ENCODE data around the gene PARVA. TPM values are rescaled to one million over a fixed set of nuclear protein-coding genes. Genes with fewer than 3 reads are reported as not detected.

The PARVA gene
- total RNA-seq, 1 experiment from 2014 or later = 22.2 TPM

DNA sequence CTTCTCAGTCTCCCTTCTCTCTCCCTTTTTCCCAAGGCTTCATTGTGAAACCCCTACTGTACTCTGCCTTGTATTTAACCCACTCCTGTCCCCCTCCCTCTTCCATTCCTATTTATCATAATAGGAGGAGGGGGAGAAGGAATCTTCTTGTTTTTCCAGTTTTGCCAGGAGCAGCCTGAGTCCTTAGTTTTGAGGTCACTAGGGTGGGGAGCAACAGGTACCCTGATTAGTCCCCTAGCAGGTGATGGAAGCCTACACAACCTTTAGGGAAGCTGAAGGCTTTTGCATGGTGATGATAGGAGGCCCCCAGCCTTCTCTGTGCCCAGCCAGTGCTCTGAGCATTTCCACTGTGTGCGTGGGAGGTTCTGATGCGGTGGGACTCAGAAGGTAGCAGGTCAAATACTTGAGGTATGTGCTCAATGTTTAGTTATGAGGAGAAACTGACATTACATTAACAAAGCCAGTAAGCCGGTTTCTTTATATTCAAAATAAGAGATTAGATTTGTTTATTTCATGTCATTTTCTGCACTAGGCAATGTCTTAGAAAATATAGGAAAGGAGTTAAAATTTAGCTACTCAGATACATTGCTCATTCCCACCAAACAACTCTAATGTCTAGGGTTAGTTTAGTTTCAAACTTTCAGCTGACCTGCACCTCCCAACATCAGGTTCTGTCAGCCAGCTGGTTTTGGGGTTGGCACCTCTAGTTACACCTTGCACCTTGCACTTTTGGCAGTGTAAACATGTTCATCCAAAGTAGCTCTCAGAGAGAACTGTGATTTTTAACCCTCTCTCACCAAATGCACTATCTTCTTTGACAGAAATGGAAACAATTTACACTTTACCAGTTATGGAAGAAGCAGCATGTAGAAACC is 26.0 kb downstream of the PARVA start:
- DNase-seq (ENCODE audit: low read depth) = no peak

DNA sequence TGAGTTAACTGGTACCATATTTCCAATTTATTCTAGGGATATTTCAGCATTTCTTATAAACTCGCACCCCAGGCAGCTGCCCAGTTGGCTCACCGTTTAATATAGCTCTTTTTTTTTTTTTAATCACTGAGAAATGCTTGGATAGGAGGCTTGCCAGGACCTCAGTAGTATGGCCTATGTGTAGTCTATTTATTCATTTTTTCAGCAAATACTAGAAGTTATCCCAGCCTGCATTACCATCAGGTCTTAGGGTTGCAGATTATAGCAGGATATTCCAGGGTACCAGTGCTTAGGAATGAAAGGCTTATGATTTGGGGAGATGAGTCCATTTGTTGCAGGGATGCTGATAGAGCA is 26.6 kb downstream of the PARVA start:
- no peak for DNase-seq (ENCODE audit: low read depth)

DNA sequence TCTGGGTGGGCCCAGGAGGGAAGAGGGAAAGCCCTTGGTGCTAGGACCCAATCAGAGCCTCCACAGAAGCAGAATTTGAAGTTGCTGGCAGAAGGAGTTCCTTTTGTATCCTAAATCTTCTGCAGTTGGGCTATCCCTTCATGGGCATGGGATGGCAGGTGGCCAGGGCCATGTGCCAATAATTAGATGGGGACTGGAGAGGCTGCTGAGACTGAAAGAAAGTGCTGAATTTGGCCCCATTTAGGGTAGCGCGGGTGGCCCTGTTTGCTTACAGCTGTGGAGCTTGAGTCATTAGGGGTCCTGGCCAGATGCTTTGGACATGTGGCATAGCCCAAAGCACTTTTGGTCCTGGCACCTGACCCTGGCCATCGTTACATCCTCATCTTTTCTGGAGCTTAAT is 27.1 kb downstream of the PARVA start:
- no peak for DNase-seq (ENCODE audit: low read depth)

DNA sequence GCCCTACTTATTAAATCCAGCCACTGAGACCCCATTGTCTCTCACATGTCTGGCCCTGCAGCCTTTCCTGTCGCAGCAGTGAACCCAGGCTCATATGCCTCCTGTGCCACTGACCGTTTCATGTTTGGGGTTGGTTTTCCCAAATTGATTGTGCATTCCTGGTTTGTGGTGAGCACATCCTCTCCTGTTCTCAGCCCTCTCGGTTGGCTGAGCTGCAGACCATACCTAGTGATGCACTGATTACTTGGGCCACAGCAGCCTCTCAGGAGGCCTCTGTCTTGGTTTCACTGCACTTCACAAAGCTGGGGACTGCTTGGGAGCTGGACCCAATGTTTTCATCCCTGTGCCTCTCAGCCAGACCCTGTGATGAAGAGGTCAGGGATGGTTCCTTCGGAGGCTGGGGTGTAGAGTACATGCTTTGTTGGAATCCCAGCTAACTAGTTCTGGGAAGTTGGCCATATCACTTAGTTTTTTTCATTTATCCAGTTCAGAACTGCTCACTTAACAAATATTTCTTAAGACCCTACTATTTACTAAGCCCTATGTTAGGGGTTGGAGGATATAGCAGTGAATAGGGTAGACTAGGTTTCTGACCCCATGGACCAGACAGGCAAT is 30.9 kb downstream of the PARVA start:
- DNase-seq (ENCODE audit: low read depth) = no peak

DNA sequence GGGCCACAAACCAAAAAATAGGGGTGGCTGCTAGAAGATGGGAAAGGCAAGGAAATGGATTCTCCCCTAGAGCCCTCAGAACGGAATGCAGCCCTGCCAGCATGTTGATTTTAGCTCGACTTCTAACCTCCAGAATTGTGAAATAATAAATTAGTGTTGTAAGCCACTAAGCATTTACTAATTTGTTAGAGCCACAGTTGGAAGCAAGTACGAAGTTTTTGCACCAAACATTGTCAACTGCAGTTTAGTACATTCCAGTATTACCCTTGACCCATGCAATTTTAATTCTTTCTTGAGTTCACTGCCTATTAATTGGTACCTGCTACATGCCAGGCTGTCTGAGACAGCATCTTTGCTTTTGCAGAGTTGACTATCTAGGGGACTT is 32.2 kb downstream of the PARVA start:
- DNase-seq (ENCODE audit: low read depth) = no peak

DNA sequence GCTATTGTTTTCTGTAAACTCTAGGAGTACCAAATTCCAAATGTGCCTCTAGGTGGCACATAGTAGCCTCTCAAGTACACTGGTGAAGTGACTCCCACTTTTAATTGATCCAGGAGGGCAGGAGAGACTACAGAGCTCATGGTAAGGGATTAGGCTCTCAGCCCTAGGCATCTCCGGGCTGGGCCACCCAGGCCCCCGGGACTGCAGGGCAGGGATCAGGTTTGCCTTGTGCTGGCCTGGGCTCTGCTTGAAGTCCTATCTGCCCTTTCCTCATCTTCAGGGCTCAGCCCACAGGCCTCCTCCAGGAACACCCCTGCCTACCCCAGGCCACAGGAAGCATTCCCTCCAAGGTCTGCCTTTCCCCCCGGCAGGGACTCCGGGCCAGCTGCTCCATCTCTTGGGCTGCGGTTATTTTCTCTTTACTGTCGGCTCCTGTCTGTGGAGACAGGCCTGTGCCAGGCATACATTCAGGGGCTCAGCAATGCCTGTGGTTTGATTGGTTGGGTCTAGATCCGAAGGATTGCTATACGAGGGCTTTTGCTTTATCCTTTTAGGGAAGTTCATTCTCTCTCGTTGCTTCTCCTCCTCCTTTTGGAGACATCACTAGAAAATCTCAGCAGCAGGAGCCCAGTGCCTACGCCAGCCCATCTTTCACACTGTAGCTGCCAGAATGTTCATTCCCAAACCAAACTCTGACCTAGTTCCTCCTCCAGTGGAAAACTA is 32.8 kb downstream of the PARVA start:
- DNase-seq (ENCODE audit: low read depth) = peak; percentile 33

DNA sequence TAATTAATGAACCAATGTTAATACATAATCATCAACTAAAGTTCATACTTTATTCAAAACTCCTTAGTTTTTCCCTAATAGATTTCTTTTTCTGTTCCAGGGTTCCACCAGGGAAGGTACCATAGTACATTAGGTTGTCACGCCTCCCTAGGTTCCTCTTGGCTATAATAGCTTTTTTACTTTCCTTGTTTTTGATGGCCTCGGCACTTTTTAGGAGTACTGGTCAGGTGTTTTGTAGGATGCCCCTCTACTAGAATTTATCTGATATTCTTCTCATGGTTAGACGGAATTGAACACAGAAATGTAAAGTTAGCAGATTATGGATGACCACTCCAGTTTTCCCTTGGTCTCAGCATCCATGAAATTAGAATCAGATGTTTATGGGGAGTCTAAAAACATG is 34.0 kb downstream of the PARVA start:
- no peak for DNase-seq (ENCODE audit: low read depth)

DNA sequence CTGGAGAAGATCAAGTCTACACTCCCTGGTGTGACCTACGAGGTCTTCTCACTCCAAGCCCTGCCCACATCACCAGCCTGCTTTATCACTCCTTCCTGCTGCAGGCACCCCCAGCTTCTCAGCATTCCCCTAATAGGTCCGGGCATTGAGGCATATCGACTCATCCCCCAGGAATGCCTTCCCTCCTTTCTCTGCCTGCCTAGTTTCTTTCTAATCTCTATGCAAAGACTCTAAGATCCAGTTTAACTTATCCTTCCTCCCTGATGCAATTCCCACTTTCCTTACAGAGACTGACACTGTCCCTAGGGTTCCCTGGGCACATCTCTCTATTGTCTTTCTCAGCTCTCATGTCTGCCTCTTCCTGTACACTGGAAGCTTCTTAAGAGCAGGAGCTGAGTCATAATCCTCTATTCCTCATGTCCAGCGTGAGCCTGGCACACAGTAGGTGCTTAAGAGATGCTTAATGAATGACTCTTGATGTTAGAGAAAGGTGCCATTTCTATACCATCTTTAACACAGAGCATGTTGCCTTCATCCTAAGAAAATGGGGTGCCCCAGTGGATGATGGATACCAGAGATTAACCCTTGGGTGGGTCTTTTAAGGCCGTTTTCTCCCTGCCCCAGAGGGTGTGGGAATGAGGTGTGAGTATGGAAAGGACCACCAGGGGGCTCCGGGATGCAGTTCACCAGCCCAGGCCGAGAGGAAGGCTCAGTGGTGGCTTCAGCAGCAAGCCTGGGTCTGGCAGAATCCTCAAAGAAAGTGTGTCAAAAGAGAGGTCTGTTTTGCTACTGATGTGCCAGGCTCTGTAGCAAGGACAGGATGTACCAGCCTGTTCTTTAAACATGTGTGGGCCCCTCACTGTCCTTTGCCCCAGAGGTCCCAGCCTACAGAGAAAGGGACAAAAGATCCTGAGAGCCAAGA is 34.7 kb downstream of the PARVA start:
- DNase-seq (ENCODE audit: low read depth) = peak; percentile 96

DNA sequence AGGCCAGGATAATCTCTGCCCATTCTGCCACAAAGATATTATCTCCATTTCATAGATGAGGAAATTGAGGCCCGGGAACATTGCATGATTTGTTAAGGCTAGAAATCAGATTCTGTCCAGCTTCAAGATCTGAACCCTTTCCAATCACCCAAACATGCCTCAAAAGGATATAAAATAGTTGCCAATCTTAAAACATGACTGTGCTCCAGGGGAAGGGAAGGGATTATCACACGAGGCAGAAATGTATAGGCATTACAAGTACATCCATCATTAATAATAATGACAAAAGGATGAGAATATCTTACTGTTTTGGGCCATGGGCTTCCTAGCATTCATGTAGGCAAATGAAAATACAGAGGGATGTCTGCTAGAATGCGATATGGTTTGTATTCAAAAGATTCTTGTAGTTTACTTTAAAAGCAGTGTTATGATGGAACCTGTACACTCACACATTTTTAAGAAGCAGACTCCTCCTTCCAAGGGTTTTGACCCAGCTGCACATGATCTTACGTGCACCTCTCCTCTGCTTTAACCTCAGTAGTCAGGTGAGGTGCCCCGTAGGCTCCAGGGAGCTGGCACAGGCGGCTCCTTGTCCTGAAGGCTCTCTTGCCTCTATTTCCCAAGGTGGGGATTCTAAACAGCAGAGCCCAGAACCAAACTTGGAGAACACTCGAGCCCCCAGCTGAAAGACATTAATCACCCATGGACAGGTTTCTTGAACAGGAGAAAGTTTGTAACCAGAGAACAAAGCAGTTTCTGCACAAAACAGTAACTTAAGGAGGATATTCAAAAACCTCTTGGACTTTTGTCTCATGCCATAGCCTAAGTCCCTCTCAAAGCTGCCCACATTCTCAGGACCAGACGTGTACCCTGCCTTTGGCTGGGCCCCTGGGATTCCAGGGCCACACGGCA is 36.0 kb downstream of the PARVA start:
- no peak for DNase-seq (ENCODE audit: low read depth)

DNA sequence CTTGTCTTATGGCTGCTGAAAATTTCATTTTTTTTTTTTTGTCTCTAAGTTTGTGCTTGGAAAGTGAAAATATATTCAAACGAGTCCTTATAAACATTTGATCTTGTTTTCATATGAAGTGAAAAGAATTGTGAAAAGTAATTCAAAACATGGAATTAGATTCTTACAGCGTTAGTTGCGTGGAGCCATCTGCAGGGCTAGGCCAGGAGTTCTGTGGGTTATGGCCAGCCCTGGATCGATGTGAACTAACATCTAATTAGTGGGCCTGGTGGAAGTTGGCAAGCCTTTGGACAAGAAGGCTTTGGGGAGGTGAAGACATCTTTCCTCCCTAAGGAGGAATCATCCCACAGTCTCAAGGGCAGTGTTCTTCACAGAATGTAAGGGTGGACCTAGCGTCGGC is 37.2 kb downstream of the PARVA start:
- no peak for DNase-seq (ENCODE audit: low read depth)

DNA sequence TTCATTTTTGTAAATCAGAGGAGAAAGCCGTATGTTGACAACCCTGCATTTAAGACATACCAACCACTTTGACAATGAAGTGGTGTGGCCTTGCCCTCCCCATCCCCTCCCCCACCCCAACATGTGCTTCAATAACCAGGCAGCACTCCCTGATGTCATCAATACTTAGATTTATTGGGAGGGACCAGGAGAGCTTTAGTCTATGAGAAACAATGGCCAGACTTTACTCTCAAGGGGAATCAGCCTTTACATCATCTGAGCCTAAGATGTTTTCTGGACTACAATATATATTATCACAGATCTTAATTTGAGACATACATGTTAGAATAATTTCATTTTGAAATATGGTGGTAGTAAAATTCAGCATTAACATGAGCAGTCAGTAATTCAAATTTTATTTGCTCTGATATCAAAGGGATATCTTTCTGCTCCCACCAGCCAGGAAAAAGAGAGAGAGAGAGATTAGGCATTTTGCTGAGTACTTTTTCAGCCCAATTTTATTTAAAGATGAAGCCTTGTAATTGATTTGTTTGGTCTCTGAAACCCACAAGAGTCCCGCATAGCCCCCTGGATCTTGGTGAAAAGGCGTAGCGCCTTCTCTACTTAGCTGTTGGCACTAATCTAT is 38.1 kb downstream of the PARVA start:
- no peak for DNase-seq (ENCODE audit: low read depth)

DNA sequence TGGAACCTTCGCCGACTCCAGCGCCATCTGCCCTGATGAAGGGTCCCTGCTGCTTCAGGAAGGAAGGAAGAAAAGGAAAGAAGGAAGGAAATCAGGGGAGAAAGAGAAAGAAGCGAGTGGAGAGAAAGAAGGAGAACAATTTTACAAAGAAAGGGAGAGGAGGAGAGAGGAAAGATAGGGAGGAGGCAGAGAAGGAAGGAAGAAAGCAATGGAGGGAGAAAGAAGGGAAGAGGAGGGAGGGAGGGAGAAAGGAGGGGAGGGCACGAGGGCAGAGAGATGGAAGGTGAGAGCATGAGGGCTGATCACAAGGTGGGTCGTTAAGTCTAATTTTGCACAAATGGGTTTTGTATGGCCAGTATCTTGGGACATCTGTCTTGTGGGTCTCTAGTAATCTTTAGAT is 39.2 kb downstream of the PARVA start:
- no peak for DNase-seq (ENCODE audit: low read depth)

DNA sequence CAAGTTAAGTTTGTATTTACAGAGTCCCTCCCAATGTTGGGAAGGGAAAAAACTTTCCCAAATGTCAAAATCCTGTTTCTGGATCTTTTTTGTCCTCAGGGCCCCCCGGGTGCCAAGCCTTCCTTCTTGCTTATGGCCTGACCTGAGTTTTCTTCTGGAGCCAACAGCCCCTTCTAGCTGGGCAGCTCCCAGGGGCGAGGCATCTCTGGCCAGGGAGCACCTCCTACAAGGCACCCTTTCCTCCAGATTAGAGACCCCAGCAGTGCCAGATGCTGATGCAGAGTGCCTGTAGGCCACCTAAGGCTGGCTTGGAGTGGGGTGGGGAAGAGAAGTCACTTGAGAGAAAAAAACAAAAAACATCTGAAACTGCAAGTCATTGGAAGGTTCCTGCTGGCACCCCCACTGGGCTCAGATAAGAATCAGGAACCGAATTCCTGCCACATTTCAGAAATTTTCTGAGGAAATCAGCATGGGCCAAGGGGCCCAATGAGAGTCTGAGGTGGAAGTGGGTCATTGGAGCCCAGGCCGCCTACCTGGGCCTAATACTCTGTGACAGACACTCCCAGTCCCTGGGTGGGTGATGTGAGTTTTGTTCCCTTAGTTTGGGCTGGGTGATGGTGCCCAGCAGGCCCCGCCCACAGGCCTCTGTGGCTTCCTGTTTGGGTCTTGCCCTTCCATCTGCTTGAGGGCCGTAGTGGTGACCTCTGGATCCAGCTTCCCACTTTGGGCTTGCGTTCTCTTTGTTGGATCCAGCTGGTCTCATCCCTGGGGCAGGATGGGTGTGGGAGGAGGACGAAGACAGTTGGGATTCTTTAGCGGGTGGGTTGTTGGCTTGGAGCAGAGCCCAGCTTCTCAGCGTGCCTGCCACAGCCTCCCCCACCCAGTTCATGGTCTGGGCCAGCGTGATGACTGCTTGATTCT is 40.6 kb downstream of the PARVA start:
- no peak for DNase-seq (ENCODE audit: low read depth)

DNA sequence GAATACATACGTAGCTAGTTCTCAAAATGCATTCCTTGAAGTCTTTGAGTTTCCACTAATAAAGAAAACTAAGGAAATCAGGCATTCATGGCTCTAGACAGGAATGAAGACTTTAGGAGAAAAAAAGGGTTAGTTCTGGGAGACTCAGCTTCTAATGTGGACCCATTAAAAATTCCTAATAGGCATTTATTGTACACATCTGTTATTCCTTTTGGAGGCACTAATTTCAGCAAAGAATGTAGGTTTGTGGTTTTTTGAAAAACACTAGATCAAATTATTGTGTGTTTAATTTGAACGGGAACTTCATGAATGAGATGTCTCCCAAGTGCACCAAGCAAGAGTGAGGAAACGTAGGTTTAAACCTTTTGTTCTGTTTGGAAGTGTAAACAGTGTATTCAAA is 42.7 kb downstream of the PARVA start:
- DNase-seq (ENCODE audit: low read depth) = no peak

DNA sequence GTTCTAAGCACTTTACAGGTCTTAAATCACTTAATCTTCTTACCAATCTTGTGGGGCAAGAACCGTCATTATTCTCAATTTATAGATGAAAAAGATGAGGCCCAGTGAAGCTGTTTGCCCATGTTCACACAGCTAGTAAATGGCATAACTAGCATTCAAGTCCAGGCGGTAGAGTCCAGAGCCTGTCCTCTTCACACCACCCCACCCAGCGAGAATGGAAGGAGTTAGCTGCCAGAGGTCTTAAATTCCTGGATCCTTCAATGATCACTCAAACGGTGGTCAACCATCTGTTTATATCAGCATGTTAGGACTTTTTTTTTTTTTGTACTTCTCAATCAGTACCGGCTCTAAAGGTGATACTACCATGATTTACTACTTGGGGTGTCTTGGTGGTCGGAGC is 43.3 kb downstream of the PARVA start:
- no peak for DNase-seq (ENCODE audit: low read depth)

DNA sequence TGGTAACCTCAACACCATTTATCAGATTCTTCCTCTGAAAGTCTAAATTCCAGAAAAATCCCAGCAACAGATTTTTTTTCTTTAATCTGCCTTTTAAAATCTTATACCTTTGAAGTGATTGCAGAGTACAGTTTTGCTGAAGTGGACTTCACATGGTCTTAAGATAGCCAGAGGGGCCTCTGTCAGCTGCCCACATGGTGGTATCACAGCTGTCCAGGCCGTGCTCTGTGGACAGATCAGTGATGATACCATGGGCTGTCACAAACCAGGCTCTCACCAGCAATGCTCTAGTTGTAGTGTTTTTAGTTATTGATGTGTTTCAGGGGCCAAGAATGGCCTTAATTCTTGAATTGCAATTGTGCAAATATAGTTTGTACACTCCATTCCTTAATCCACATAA is 44.0 kb downstream of the PARVA start:
- DNase-seq (ENCODE audit: low read depth) = no peak

DNA sequence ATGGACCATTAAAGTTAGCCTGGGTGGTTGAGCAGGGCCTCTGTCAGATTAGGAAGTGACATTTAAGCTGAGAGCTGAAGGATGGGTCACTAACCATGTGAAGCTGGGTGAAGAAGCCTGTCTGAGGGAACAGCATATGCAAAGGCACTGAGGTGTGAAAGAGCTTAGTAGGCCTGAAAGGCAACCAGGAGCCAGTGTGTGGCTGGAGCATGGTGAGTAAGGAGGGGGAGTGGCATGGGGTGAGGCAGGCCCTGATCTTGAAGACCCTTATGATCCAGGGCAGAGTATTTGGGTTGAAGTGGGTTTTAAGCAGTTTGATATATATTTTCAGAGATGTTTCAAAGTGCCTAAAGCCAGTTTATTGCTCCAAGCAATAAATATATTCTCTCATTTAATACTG is 48.8 kb downstream of the PARVA start:
- DNase-seq (ENCODE audit: low read depth) = no peak

DNA sequence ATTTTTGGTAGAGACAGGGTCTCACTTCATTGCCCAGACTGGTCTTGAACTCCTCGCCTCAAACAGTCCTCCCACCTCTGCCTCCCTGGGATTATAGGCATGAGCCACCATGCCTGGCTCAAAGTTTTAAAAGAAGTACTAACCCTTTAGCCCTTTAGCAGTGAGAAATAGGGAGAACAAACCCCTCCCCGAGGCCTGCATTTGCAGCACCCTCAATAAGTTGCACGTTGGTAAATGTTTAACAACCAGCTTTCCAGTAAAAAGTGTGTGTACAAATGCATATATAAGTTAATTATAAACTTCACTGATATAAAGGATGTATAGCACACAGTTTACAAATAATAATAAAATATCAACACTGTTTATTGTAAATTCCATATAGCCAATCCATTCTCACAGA is 51.8 kb downstream of the PARVA start:
- no peak for DNase-seq (ENCODE audit: low read depth)

DNA sequence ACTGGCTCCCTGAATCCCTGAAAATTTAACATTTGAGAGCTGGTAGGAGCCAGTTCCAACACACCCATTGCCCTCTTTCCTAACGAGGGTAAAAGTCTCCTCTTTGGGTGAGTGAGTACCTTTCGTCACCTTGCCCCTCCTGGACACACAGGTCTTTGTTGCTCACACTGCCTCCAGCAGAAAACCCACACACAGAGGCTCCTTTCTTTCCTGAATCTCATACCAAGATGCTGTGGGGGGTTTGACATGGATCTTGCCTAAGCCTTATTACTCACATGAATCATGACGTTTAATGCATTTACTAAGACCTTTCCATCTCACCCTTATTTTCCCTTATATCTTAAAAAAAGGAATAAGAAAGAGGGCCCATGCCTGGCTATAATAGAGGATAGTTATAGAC is 53.0 kb downstream of the PARVA start:
- peak; percentile 50 for DNase-seq (ENCODE audit: low read depth)
